SK-N-MC (cell line): ENCODE data around the gene ZNF804B.

Source experiments
- EZH2 ChIP-seq: fragments of 200-600 bp; sonication (generic); IDR thresholded peaks from one replicate; pipeline ENCODE4 v1.6.1; 2017; ENCODE audit warnings: antibody characterized with exemption
- POLR2AphosphoS5 ChIP-seq: IDR thresholded peaks from 2 replicates; pipeline ENCODE4 v1.6.1; 2012; ENCODE audit warnings: mild to moderate bottlenecking, low read depth, low read length, borderline replicate concordance

GRCh38 chr7:88967432-88967831, 207.9 kb downstream of the ZNF804B start:
- TF ChIP-seq POLR2AphosphoS5, result no peak
- TF ChIP-seq EZH2, result no peak
